SU-DHL-6 (cell line): ENCODE data around the gene DND1.
"Not testable (repeated sequence)": the region's sequence is repeated elsewhere in the genome, so short reads cannot be mapped to it uniquely, and the experiment has no call there.

Source experiments
- H2AFZ ChIP-seq: fragments of 200-600 bp; sonication (generic); 2 replicates; pipeline ENCODE4 v1.6.1; 2014; ENCODE audit warnings: low read depth, mild to moderate bottlenecking, moderate library complexity, mixed read lengths, antibody characterized with exemption, low read length; ENCODE audit not compliant: severe bottlenecking
- H3F3A ChIP-seq: fragments of 200-600 bp; shearing (Covaris generic); 2 replicates; pipeline ENCODE4 v1.6.0; 2016; ENCODE audit warnings: antibody characterized with exemption, mild to moderate bottlenecking; ENCODE audit not compliant: insufficient read depth
- H3K27ac ChIP-seq: fragments of 200-600 bp; sonication (generic); 2 replicates; pipeline ENCODE4 v1.5.1; 2016; ENCODE audit warnings: low read depth, mild to moderate bottlenecking, low read length, moderate library complexity, mixed read lengths
- H3K27me3 ChIP-seq: fragments of 200-600 bp; sonication (generic), shearing (Covaris generic); 2 replicates; pipeline ENCODE4 v1.6.0; 2014; ENCODE audit warnings: mild to moderate bottlenecking, low read length
- H3K36me3 ChIP-seq: fragments of 200-600 bp; sonication (generic); 2 replicates; pipeline ENCODE4 v1.6.1; 2014; ENCODE audit warnings: mild to moderate bottlenecking, low read length, mixed read lengths
- H3K4me2 ChIP-seq: fragments of 300-600, 200-600 bp; shearing (Covaris generic), sonication (generic); 2 replicates; pipeline ENCODE4 v1.6.0; 2014; ENCODE audit warnings: low read length, low read depth, mild to moderate bottlenecking; ENCODE audit not compliant: poor library complexity, severe bottlenecking
- H3K4me3 ChIP-seq: fragments of 200-600 bp; sonication (generic); 2 replicates; pipeline ENCODE4 v1.5.1; 2014; ENCODE audit warnings: antibody characterized with exemption, low read length, mild to moderate bottlenecking, mixed read lengths; ENCODE audit not compliant: insufficient read depth, poor library complexity, severe bottlenecking
- H3K79me2 ChIP-seq: fragments of 200-600 bp; sonication (generic); 2 replicates; pipeline ENCODE4 v1.6.1; 2014; ENCODE audit warnings: mild to moderate bottlenecking, low read length, moderate library complexity; ENCODE audit not compliant: insufficient read depth
- H3K9ac ChIP-seq: fragments of 200-600 bp; sonication (generic); 2 replicates; pipeline ENCODE4 v1.7.0; 2014; ENCODE audit warnings: mild to moderate bottlenecking, low read length
- H3K9me2 ChIP-seq: fragments of 200-600 bp; sonication (generic); replicated peaks from 2 replicates; pipeline ENCODE4 v1.6.1; 2014; ENCODE audit warnings: low read length; ENCODE audit not compliant: insufficient read depth
- H3K9me3 ChIP-seq: fragments of 200-600 bp; sonication (generic); 2 replicates; pipeline ENCODE4 v1.6.1; 2014; ENCODE audit warnings: low read length, mixed read lengths; ENCODE audit not compliant: insufficient read depth
- H4K20me1 ChIP-seq: fragments of 200-600 bp; sonication (generic); 2 replicates; pipeline ENCODE4 v1.6.1; 2014; ENCODE audit warnings: low read depth, mild to moderate bottlenecking, antibody characterized with exemption, low read length, moderate library complexity, mixed read lengths
- CTCF ChIP-seq: fragments of 200-600 bp; sonication (generic); IDR thresholded peaks from one replicate; pipeline ENCODE4 v1.5.1; 2017; ENCODE audit warnings: antibody characterized with exemption, mild to moderate bottlenecking, low read length, moderate library complexity; ENCODE audit not compliant: insufficient read depth, poor library complexity, severe bottlenecking
- EZH2phosphoT487 ChIP-seq: fragments of 200-600 bp; sonication (generic), shearing (Covaris generic); conservative IDR thresholded peaks from 2 replicates; pipeline ENCODE4 v1.6.1; 2018; ENCODE audit warnings: mild to moderate bottlenecking, antibody characterized with exemption, low read length, moderate library complexity, mixed read lengths

DND1 gene

GRCh38 chr5:140673187-140673976 lies at the start of gene DND1:
Gene DND1, minus strand, starts transcription at chr5:140673576. Its CDS starts 34 bp downstream, at chr5:140673542.
- H3K36me3 ChIP-seq, result no peaks in the 10 kb centered on the region
- H3K27ac ChIP-seq, result no peak within 1 kb of the TSS
- no peak within 1 kb of the TSS for H3K4me3 ChIP-seq
- H3K9me3 ChIP-seq, result no peaks in the 10 kb centered on the region
- H3K27me3 ChIP-seq, result no peaks in the 10 kb centered on the region
- no peak within 1 kb of the TSS for H3K4me2 ChIP-seq
- H2AFZ ChIP-seq, result no peak within 1 kb of the TSS
- no peaks in the 10 kb centered on the region for H3K9me2 ChIP-seq
- no peak within 1 kb of the TSS for H3K9ac ChIP-seq
- TF ChIP-seq EZH2phosphoT487, result no peak
- no peak for TF ChIP-seq CTCF
- no peaks in the 10 kb centered on the region for H4K20me1 ChIP-seq
- H3F3A ChIP-seq, result no peaks in the 10 kb centered on the region
- H3K79me2 ChIP-seq, result no peaks in the 10 kb centered on the region

- H3K27me3 ChIP-seq, H3K79me2 ChIP-seq, H3K4me2 ChIP-seq, H4K20me1 ChIP-seq, H3K4me3 ChIP-seq, H3K9me3 ChIP-seq, H3K27ac ChIP-seq, H3K36me3 ChIP-seq, H3K9me2 ChIP-seq, H2AFZ ChIP-seq, H3K9ac ChIP-seq, H3F3A ChIP-seq: not testable (repeated sequence)
Measured at GRCh38 chr5:140721395-140721794, 48.0 kb upstream of the DND1 start.

GRCh38 chr5:140720738-140721137 lies 47.4 kb upstream of the DND1 start:
- H3K27me3 ChIP-seq, H3K4me3 ChIP-seq, H4K20me1 ChIP-seq, H3K9ac ChIP-seq, H3K36me3 ChIP-seq, H3K27ac ChIP-seq, H3F3A ChIP-seq, H3K79me2 ChIP-seq, H3K9me3 ChIP-seq, H3K4me2 ChIP-seq, H2AFZ ChIP-seq, H3K9me2 ChIP-seq: not testable (repeated sequence)

DNA sequence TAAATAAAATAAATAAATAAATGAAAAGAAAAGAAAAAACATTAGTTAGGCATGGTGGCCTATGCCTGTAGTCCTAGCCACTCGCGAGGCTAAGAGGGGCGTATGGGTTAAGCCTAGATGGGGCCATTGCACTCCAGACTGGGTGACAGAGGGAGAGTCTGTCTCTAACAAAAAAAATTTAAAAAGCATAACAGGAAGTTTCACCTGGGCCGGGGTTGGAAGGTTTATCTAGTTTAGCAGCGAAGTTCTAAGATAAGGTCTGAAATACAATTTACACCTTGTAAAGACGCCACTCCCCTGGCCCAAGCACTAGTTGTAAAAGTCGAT lies 44.9 kb upstream of the DND1 start:
- H3K27me3 ChIP-seq, result no peaks in the 10 kb centered on the region
- no peaks in the 10 kb centered on the region for H3F3A ChIP-seq
- no peak overlapping the region for H3K27ac ChIP-seq
- H3K9me2 ChIP-seq, result no peaks in the 10 kb centered on the region
- no peaks in the 10 kb centered on the region for H3K79me2 ChIP-seq
- no peak overlapping the region for H2AFZ ChIP-seq
- H4K20me1 ChIP-seq, result no peaks in the 10 kb centered on the region
- no peak overlapping the region for H3K4me2 ChIP-seq
- H3K9ac ChIP-seq, result no peak overlapping the region
- TF ChIP-seq EZH2phosphoT487 (no peak), CTCF (no peak)
- no peaks in the 10 kb centered on the region for H3K9me3 ChIP-seq
- no peaks in the 10 kb centered on the region for H3K36me3 ChIP-seq
- no peak overlapping the region for H3K4me3 ChIP-seq

GRCh38 chr5:140716238-140716637 lies 42.9 kb upstream of the DND1 start:
- not testable (repeated sequence) for H3F3A ChIP-seq, H3K79me2 ChIP-seq, H3K4me2 ChIP-seq, H3K4me3 ChIP-seq, H2AFZ ChIP-seq, H3K27me3 ChIP-seq, H3K36me3 ChIP-seq, H3K9ac ChIP-seq, H3K9me3 ChIP-seq, H3K9me2 ChIP-seq, H3K27ac ChIP-seq, H4K20me1 ChIP-seq
